Measurements from ENCODE around the gene INF2.

- no peak for TF ChIP-seq CTCF (conservative IDR thresholded peaks at IDR 0.05; ENCODE audit: low read depth, low read length)
- no peak for TF ChIP-seq EZH2 (IDR thresholded peaks at IDR 0.05; ENCODE audit: borderline replicate concordance, low read depth, low read length, poor library complexity, severe bottlenecking)
Observed at GRCh38 chr14:104677512-104678332, 11.7 kb upstream of the INF2 start.
